HepG2 (cell line): ENCODE measurements around the gene AKT3. TPM values are rescaled to one million over a fixed set of nuclear protein-coding genes. Genes with fewer than 3 reads are reported as not detected.

Experiments
- AHDC1 ChIP-seq: sonication (generic); formaldehyde crosslinking; IDR thresholded peaks from 2 replicates; pipeline ENCODE4 v1.5.1; 2020; ENCODE audit warnings: mild to moderate bottlenecking, missing genetic modification reagents, borderline replicate concordance
- IRF9 ChIP-seq: sonication (generic); formaldehyde crosslinking; IDR thresholded peaks from 2 replicates; pipeline ENCODE4 v1.8.0; 2022; ENCODE audit warnings: missing genetic modification reagents, mild to moderate bottlenecking, borderline replicate concordance
- SMAD3 ChIP-seq: sonication (generic); formaldehyde crosslinking; IDR thresholded peaks from 2 replicates; pipeline ENCODE4 v1.4.0; 2020; ENCODE audit warnings: missing genetic modification reagents
- SP4 ChIP-seq: sonication (generic); formaldehyde crosslinking; IDR thresholded peaks from 2 replicates; pipeline ENCODE4 v1.8.1; 2023; ENCODE audit warnings: mild to moderate bottlenecking, missing genetic modification reagents
- ZBTB7B ChIP-seq: sonication (generic); formaldehyde crosslinking; IDR thresholded peaks from 2 replicates; pipeline ENCODE4 v1.4.0; 2020; ENCODE audit warnings: missing genetic modification reagents
- polyA plus RNA-seq, 8 experiments: library from polyadenylated mRNA; depleted of rRNA in 3 of 8; stranded (reverse) in 7 of 8; unstranded in 1 of 8; fragments of >200 nt; fragmentation: Illumina TruSeq in 4 of 8; extraction: Trizol in 4 of 8; gene quantifications; 2 replicates each; pipeline versions ENCODE4 v1.2.1 to v1.2.3, GENCODE V29; 2011 to 2016; ENCODE audit warnings: low read depth in 4 of 8, missing spikeins in 1 of 8, mixed read lengths in 1 of 8; ENCODE audit not compliant: insufficient read depth in 1 of 8
- total RNA-seq, 5 experiments: library from RNA; depleted of rRNA; stranded (reverse); fragments of >200 nt; fragmentation: Illumina TruSeq; extraction: Trizol; gene quantifications; 2 replicates each; pipeline ENCODE4 v1.2.3, GENCODE V29; 2016; ENCODE audit warnings: low read depth in 1 of 5

The AKT3 gene
- total and polyA plus RNA-seq, 2 of the 13 experiments (the other 11 are each of a cell fraction or from before 2014, with no cell fraction given): 0.07 TPM

- TF ChIP-seq IRF9: no peak
- no peak for TF ChIP-seq AHDC1 (CRISPR knock-in tag)
- no peak for TF ChIP-seq SMAD3 (CRISPR knock-in tag)
- TF ChIP-seq ZBTB7B (CRISPR knock-in tag): no peak
- TF ChIP-seq SP4: no peak
Observed at GRCh38 chr1:243740255-243740999, 109.6 kb downstream of the AKT3 start (continued).
